Loucy (cell line): ENCODE data around the gene CAMK1D.

ENCODE experiments used
- H2AFZ ChIP-seq: fragments of 200-600 bp; sonication (generic); 2 replicates; pipeline ENCODE4 v1.6.0; 2016; ENCODE audit warnings: antibody characterized with exemption, mild to moderate bottlenecking, low read length, moderate library complexity
- H3F3A ChIP-seq: fragments of 200-600 bp; 2 replicates; pipeline ENCODE4 v1.6.0; 2016; ENCODE audit warnings: antibody characterized with exemption, low read depth, mild to moderate bottlenecking
- H3K27me3 ChIP-seq: fragments of 200-600 bp; sonication (generic); 2 replicates; pipeline ENCODE4 v1.6.1; 2014; ENCODE audit warnings: low read length, mild to moderate bottlenecking; ENCODE audit not compliant: insufficient read depth, poor library complexity, severe bottlenecking
- H3K36me3 ChIP-seq: fragments of 200-600 bp; sonication (generic); 2 replicates; pipeline ENCODE4 v1.6.1; 2016; ENCODE audit warnings: low read length; ENCODE audit not compliant: insufficient read depth
- H3K4me1 ChIP-seq: fragments of 200-600 bp; sonication (generic); 2 replicates; pipeline ENCODE4 v1.5.1; 2014; ENCODE audit warnings: low read length, mild to moderate bottlenecking; ENCODE audit not compliant: insufficient read depth, poor library complexity, severe bottlenecking
- H3K4me2 ChIP-seq: fragments of 200-600 bp; sonication (generic); 2 replicates; pipeline ENCODE4 v1.6.0; 2014; ENCODE audit warnings: antibody characterized with exemption, low read length, low read depth, mild to moderate bottlenecking; ENCODE audit not compliant: poor library complexity, severe bottlenecking
- H3K4me3 ChIP-seq: fragments of 200-600 bp; sonication (generic); 2 replicates; pipeline ENCODE4 v1.5.1; 2014; ENCODE audit warnings: low read length, mild to moderate bottlenecking, mixed read lengths; ENCODE audit not compliant: poor library complexity, severe bottlenecking
- H3K79me2 ChIP-seq: fragments of 200-600 bp; sonication (generic); 2 replicates; pipeline ENCODE4 v1.6.1; 2014; ENCODE audit warnings: low read length; ENCODE audit not compliant: insufficient read depth
- H3K9ac ChIP-seq: fragments of 200-600 bp; sonication (generic); 2 replicates; pipeline ENCODE4 v1.6.0; 2014; ENCODE audit warnings: mild to moderate bottlenecking, low read depth, low read length, moderate library complexity; ENCODE audit not compliant: poor library complexity, severe bottlenecking
- H3K9me2 ChIP-seq: fragments of 200-600 bp; sonication (generic); replicated peaks from 2 replicates; pipeline ENCODE4 v1.6.1; 2016; ENCODE audit warnings: low read depth, low read length, mixed read lengths
- H3K9me3 ChIP-seq: fragments of 200-600 bp; sonication (generic); 2 replicates; pipeline ENCODE4 v1.6.1; 2014; ENCODE audit warnings: mild to moderate bottlenecking, antibody characterized with exemption, low read length, low read depth; ENCODE audit not compliant: insufficient read depth
- H4K20me1 ChIP-seq: fragments of 200-600 bp; sonication (generic); 2 replicates; pipeline ENCODE4 v1.6.0; 2014; ENCODE audit warnings: antibody characterized with exemption, low read length, mild to moderate bottlenecking; ENCODE audit not compliant: insufficient read depth, poor library complexity, severe bottlenecking
- CTCF ChIP-seq: fragments of 200-600 bp; sonication (generic); conservative IDR thresholded peaks from 2 replicates; pipeline ENCODE4 v1.5.1; 2014; ENCODE audit warnings: mild to moderate bottlenecking, antibody characterized with exemption, low read length
- EZH2phosphoT487 ChIP-seq: fragments of 200-600 bp; IDR thresholded peaks from 2 replicates; pipeline ENCODE4 v1.6.1; 2018; ENCODE audit warnings: antibody characterized with exemption, mild to moderate bottlenecking, moderate library complexity, borderline replicate concordance

The CAMK1D gene

GRCh38 chr10:12819071-12819470 lies 469.7 kb downstream of the CAMK1D start:
- no peak for TF ChIP-seq CTCF
- TF ChIP-seq EZH2phosphoT487, result no peak
- Histone ChIP-seq H3K4me3 (no peak overlapping the region), H3K27me3 (no peaks in the 10 kb centered on the region), H4K20me1 (no peaks in the 10 kb centered on the region), H3K9me3 (no peaks in the 10 kb centered on the region), H3K9ac (no peak overlapping the region), H3F3A (no peaks in the 10 kb centered on the region), H3K4me1 (no peaks in the 10 kb centered on the region), H3K36me3 (no peaks in the 10 kb centered on the region), H3K79me2 (no peaks in the 10 kb centered on the region), H3K9me2 (no peaks in the 10 kb centered on the region), H2AFZ (no peak overlapping the region), H3K4me2 (no peak overlapping the region)

GRCh38 chr10:12819656-12820055 lies 470.3 kb downstream of the CAMK1D start:
- Histone ChIP-seq H3K4me2 (no peak overlapping the region), H3K9me3 (no peaks in the 10 kb centered on the region), H2AFZ (no peak overlapping the region), H3K79me2 (no peaks in the 10 kb centered on the region), H3K27me3 (no peaks in the 10 kb centered on the region), H4K20me1 (no peaks in the 10 kb centered on the region), H3K36me3 (no peaks in the 10 kb centered on the region), H3F3A (no peaks in the 10 kb centered on the region), H3K9ac (no peak overlapping the region), H3K4me3 (no peak overlapping the region), H3K4me1 (no peaks in the 10 kb centered on the region), H3K9me2 (no peaks in the 10 kb centered on the region)
- no peak for TF ChIP-seq CTCF
- no peak for TF ChIP-seq EZH2phosphoT487

- no peaks in the 10 kb centered on the region for H3K9me2 ChIP-seq
- H3K27me3 ChIP-seq, result no peaks in the 10 kb centered on the region
- H3K4me3 ChIP-seq, result no peak overlapping the region
- no peaks in the 10 kb centered on the region; the same call in 1 of the 2 replicates for H3K36me3 ChIP-seq
- no peaks in the 10 kb centered on the region for H3K79me2 ChIP-seq
- no peaks in the 10 kb centered on the region for H3F3A ChIP-seq
- no peak overlapping the region for H3K9ac ChIP-seq
- no peak overlapping the region for H2AFZ ChIP-seq
- no peak for TF ChIP-seq EZH2phosphoT487
- TF ChIP-seq CTCF, result no peak
- no peaks in the 10 kb centered on the region for H3K4me1 ChIP-seq
- no peak overlapping the region for H3K4me2 ChIP-seq
- no peaks in the 10 kb centered on the region for H4K20me1 ChIP-seq
- no peaks in the 10 kb centered on the region for H3K9me3 ChIP-seq
Observed at GRCh38 chr10:12822126-12822892, 473.0 kb downstream of the CAMK1D start.
